Pancreas (tissue), 10 donors: Measurements from ENCODE around the gene PLBD2. TPM values are rescaled to one million over a fixed set of nuclear protein-coding genes. Genes with fewer than 3 reads are reported as not detected.

Experiments used
- ATAC-seq, 4 donors: fragments of 200-7000 bp; cut with Tn5 transposase; one replicate each; pipeline versions ENCODE4 v1.8.0 to v1.9.1; 2020; ENCODE audit warnings: mild to moderate bottlenecking in 4 of 4, moderate library complexity in 4 of 4
- DNase-seq, 6 donors: peaks; one replicate each; pipeline ENCODE4 v3.0.0-alpha.2; 2020
- FAIRE-seq: peaks from 2 replicates; lab custom pipeline; 2012; peaks lifted over from hg19 to GRCh38; lab: Jason Lieb, UNC
- H3K27ac ChIP-seq, 4 donors: fragments of 200-600 bp; sonication (generic); 1 replicate in 3 of 4; 2 replicates in 1 of 4; pipeline versions ENCODE4 v1.5.0 to v1.8.0; 2020
- H3K27me3 ChIP-seq, 4 donors: fragments of 200-600 bp; one replicate each; pipeline ENCODE4 v1.8.0; 2021
- H3K36me3 ChIP-seq, 3 donors: fragments of 200-600 bp; sonication (generic) in 1 of 3; one replicate each; pipeline versions ENCODE4 v1.5.0 to v1.8.0; 2020 to 2021
- H3K4me1 ChIP-seq, 3 donors: fragments of 200-600 bp; one replicate each; pipeline ENCODE4 v1.8.0; 2021
- H3K4me3 ChIP-seq, 4 donors: fragments of 200-600 bp; sonication (generic) in 2 of 4; one replicate each; pipeline versions ENCODE4 v1.5.0 to v1.8.0; 2020 to 2021
- H3K9me3 ChIP-seq, 4 donors: fragments of 200-600 bp; one replicate each; pipeline ENCODE4 v1.8.0; 2021
- CTCF ChIP-seq, 4 donors: fragments of 200-600 bp; sonication (generic) in 3 of 4; IDR thresholded peaks; one replicate each; pipeline versions ENCODE4 v1.5.0 to v1.8.0; 2021; ENCODE audit warnings: antibody characterized with exemption in 4 of 4
- WGBS, 2 donors: extraction: QIAGEN DNeasy Blood & Tissue Kit; methylation state at CpG; one replicate each; pipeline ENCODE4 v1.1.7; 2013; 5-methylcytosine and 5-hydroxymethylcytosine counted together
- intact Hi-C, 3 donors: fragments of 100-400 bp; cut with DNase I; formaldehyde crosslinking; loops; one replicate each; pipeline versions ENCODE4 v1.11.1 to v1.14.2; 2022
- polyA plus RNA-seq, 2 donors: library from polyadenylated mRNA; stranded (reverse); fragments of 200-250 nt; gene quantifications; one replicate each; pipeline ENCODE4 v1.2.3, GENCODE V29; 2013
- total RNA-seq, 6 donors: library from RNA; stranded (reverse); fragmentation: NEBNext Ultra II Directional in 4 of 6; extraction: Animal tissue kit (Norgen Biotek cat#: 25700) in 4 of 6; gene quantifications; one replicate each; pipeline versions ENCODE4 v1.2.1 to v1.2.4, GENCODE V29; 2021 to 2023
- donor health status: healthy with polysubstance abuse.
- donor health status: DM: no; HTN: no; CAD: no; lungs with moderate emphysema.
- donor health status: DM: no; HTN: no; CAD: no.
- donor health status: control.
- donor health status: control.
- donor health status: Bipolar disorder and iron deficiency.
- donor health status: DM: yes; HTN: yes; CAD: no.
- donor health status: DM: no; HTN: no; CAD: no.
- donor health status: DM: no; HTN: no; CAD: no.
- donor health status: DM: yes; HTN: yes; CAD: no.

Gene PLBD2
- total and polyA plus RNA-seq, 8 donors, result 11.4 to 29.3 (median 14.9) TPM

DNA sequence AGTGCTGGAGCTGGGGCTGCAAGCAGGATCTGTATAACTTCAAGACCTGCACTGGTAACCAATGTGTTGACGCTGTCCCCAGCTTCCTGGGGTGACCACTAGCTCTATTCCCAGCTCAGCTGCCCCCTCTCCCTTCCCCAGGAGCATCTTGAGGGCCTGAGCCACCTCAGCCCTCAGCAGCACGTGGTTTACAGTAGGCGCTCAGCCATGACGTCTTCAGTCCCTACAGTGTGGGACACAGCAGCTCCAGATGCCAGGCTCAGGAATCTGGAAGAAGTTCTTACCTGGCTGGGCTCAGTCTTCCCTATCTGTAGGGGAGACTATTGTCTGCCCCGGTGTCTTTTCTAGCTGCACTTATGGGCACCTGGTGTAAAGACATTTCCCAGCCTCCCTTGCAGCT lies 36.7 kb downstream of the PLBD2 start:
- intact Hi-C loops, result no loop called here
- no peak for TF ChIP-seq CTCF (IDR thresholded peaks at IDR 0.05)
- no peak for ATAC-seq
- FAIRE-seq, result no peak
- Histone ChIP-seq H3K9me3 (no peaks in the 10 kb centered on the region), H3K27ac (no peak overlapping the region), H3K4me3 (no peak overlapping the region), H3K4me1 (no peaks in the 10 kb centered on the region), H3K36me3 (no peaks in the 10 kb centered on the region), H3K27me3 (no peaks in the 10 kb centered on the region)
- no peak for DNase-seq
- WGBS, 2 donors, result 80 to 83% methylated on average over 5 of the region's 5 CpGs

DNA sequence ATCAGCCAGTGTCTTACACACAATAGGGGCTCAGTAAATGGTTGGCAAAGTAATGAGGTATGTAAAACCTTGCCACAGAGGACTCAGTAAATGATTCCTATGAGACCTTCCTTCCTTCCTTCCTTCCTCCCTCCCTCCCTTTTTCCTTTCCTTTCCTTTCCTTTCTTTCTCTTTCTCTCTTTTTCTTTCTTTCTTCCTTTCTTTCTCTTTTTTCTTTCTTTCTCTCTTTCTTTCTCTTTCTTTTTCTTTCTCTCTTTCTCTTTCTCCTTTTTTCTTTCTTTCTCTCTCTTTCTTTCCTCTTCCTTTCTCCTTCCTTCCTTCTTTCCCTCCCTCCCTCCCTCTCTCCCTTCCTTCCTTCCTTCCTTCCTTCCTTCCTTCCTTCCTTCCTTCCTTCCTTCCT lies 37.8 kb downstream of the PLBD2 start:
- H3K9me3 ChIP-seq, result no peaks in the 10 kb centered on the region
- DNase-seq (no peak), ATAC-seq (no peak), FAIRE-seq (no peak)
- TF ChIP-seq CTCF (IDR thresholded peaks at IDR 0.05), result no peak
- intact Hi-C loops, result no loop called here
- no peak overlapping the region for H3K4me3 ChIP-seq
- H3K27me3 ChIP-seq, result no peaks in the 10 kb centered on the region
- no peaks in the 10 kb centered on the region for H3K36me3 ChIP-seq
- H3K4me1 ChIP-seq, result no peaks in the 10 kb centered on the region
- H3K27ac ChIP-seq, result no peak overlapping the region

DNA sequence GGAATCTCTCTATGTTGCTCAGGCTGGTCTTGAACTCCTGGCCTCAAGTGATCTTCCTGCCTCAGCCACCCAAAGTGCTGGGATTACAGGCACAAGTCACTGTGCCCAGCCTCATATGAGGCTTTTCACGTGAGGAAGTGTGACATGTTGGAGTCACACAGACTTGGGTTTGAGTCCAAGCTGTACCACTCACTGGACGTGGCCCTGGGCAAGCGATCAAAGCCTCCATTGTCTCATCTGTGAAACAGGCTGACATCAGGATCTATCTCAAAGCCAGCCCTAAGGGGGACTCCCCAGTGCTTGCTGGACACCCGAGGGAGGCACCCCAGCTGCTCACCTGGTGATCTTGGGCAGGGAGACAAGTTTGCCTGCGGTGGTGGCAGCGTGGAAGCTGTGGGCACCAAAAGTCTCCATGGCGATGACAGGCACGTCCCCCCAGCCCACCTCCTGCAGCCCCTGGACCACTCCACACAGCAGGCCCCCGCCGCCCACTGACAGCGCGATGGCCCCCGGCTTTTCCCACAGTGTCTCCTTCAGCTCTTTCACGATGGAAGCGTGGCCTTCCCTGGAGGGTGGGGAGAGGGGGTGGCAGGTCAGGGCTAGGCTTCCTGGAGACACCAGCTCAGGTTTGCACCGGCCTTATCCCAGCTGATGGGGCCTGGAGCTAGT lies 38.6 kb downstream of the PLBD2 start:
- H3K4me3 ChIP-seq, result no peak overlapping the region
- no peak for FAIRE-seq
- no peak for ATAC-seq
- 40 to 41% methylated on average over 16 of the region's 16 CpGs for WGBS, 2 donors
- H3K27me3 ChIP-seq, result no peaks in the 10 kb centered on the region
- no peaks in the 10 kb centered on the region for H3K4me1 ChIP-seq
- no peaks in the 10 kb centered on the region for H3K36me3 ChIP-seq
- no peak for TF ChIP-seq CTCF (IDR thresholded peaks at IDR 0.05)
- H3K27ac ChIP-seq, result no peak overlapping the region
- peak in 1 of 6 donors; percentile 51 for DNase-seq
- intact Hi-C loops, result no loop called here
- H3K9me3 ChIP-seq, result no peaks in the 10 kb centered on the region

GRCh38 chr12:113397497-113398197 lies 39.3 kb downstream of the PLBD2 start:
- 30 to 32% methylated on average over 10 of the region's 10 CpGs for WGBS, 2 donors
- TF ChIP-seq CTCF (IDR thresholded peaks at IDR 0.05), result no peak
- FAIRE-seq (no peak), ATAC-seq (no peak), DNase-seq (peak in 1 of 6 donors; percentile 6)
- Histone ChIP-seq H3K9me3 (no peaks in the 10 kb centered on the region), H3K36me3 (no peaks in the 10 kb centered on the region), H3K27me3 (no peaks in the 10 kb centered on the region), H3K4me3 (no peak overlapping the region), H3K4me1 (no peaks in the 10 kb centered on the region), H3K27ac (no peak overlapping the region)
- intact Hi-C loops, result no loop called here
